T-helper 1 cell (primary cell): ENCODE data around the gene TRIM44.
"Not testable (repeated sequence)": the region's sequence is repeated elsewhere in the genome, so short reads cannot be mapped to it uniquely, and the experiment has no call there.

Experiments used
- DNase-seq, 5 donors: peaks; one replicate each; pipeline ENCODE4 v3.0.0-alpha.2; 2012 to 2020

The TRIM44 gene

DNA sequence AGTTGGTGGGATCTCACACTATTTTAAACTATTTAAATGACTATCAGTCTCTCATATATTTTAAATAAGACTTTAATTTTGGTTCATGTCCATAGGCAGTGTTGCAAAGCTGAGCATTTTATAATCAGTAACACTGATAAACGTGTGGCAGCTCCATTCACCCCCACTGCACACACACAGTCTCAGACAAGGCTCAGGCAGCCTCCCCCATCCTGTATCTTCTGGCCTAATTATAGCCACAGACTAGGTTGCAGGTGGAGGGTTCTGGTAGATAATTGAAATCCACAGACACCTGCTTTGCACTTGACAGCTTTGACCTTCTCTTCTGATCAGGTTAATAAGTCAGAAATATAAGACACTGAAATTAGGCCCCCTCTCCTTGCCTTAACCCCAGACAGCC lies 162.8 kb downstream of the TRIM44 start:
- no peak for DNase-seq

DNA sequence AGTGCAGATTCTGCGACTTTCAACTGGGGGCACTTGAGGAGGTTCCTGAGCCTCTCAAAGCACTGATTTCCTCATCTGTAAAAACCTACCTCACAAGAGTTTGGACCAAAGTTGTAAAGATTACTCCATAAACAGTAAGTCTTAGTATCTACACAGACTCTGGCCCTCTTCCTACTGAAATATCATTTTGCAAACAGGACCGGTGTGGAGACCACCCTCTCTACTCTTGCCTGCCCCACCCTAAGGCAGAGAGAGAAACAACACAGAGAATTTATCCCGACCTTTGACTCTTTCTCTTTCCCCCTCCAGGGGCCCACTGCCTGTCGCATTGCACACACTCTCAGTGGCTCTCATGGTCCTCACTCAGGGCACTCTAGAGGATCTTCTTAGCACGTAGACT lies 163.4 kb downstream of the TRIM44 start:
- DNase-seq: no peak

DNA sequence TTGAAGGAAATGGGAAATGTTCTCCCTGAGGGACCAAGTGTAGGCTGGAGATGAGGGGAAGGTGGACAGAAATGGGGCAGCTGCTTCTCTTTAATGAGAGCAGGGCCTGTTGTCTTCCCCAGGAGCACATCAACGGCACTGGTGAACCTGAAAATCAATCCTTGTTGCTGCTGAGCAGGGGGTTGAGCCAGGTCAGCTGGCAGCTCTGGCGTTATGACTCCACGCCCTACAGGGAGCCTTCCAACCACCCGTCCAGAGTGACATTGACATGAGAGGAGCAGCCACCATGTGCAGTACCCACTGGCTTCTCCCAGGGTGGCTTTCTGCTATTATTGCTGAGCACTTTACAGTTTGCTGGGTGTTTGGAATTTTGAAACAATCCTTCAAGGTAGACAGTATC lies 164.4 kb downstream of the TRIM44 start:
- DNase-seq: no peak

DNA sequence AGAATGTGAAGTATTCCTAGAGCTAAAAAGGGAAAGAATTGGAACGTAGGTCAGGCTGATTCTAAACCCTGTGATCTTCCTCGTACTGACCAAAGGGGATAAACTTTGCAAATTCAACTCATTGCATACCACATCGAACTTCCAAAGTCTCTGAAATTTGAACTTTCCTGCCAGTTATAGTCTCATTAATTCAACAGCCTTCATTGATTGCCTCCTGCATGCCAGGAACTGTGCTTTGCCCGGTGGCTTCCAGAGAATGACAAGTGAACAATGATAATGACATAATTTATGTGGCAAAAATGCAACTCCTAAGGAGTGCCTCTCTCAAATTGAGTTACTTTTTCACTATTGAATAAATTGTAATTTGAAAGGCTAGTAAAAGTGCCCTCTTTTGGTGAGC lies 173.6 kb downstream of the TRIM44 start:
- no peak for DNase-seq

DNA sequence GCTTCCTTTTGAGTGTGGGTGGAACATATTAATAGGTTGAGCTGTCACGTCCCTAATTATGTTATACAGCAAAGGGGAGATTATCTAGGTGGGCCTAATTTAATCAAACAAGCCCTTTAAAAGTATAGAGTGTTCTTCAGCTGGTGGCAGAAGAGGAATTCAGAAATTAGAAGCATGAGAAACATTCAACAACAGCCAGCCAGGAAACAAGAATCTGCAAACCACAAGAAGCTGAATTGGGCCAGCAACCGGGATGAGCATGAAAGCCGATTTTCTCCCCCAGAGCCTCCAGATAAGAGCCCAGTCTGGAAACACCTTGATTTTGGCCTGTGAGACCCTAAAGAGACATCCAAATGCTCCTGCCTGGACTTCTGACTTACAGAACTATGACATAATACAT lies 175.5 kb downstream of the TRIM44 start:
- DNase-seq: no peak

DNA sequence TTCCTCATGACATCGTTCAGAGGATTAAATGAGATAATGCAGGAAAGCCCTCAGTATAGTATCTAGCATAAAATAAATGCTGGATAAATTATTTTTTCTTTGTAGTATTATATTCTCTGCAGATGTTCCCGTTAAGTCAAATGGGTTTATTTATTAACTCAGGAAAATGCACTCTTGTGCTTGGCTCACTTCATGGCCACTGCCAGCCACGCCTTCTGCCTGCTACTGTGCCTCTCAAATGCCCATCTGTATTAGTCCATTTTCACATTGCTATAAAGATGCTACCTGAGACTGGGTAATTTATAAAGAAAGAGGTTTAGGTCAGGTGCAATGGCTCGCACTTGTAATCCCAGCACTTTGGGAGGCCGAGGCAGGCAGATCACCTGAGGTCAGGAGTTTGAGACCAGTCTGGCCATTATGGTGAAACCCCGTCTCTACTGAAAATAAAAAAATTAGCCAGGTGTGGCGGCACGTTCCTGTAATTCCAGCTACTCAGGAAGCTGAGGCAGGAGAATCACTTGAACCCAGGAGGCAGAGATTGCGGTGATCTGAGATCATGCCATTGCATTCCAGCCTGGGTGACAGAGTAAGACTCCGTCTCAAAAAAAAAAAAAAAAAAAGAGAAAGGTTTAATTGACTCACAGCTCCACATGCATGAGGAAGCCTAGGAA lies 176.3 kb downstream of the TRIM44 start:
- not testable (repeated sequence) for DNase-seq

DNA sequence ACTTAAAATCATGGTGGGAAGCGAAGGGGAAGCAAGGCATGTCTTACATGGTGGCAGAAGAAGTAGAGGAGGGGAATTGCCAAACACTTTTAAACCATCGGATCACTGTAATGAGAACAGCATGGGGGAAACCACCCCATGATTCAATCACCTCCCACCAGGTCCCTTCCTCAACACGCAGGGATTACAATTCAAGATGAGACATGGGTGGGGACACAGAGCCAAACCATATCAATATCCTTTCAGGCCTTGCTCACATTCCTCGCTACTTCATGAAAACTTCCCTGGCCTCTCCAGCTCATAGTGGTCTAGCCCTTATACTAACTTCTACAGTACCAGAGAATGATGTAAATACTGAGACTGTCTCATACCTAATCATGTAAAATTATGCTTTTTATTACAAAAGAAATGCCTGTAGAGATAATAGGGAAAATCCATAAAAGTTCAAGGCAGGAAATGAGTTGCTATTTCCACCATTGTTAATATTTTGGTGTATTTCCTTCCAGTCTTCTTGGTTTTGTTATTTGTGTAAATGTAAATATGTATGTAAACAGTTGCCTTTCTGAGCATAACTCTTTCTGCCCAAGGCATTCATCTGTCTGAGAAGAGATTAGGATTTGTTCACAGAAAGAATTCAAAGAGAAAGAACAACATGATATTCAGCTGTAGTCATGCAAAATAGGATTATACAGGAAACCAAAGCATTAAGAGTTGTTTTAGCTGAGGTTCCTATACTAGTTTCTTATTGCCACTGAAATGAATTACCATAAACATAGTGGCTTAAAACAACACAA lies 177.0 kb downstream of the TRIM44 start:
- no peak for DNase-seq

DNA sequence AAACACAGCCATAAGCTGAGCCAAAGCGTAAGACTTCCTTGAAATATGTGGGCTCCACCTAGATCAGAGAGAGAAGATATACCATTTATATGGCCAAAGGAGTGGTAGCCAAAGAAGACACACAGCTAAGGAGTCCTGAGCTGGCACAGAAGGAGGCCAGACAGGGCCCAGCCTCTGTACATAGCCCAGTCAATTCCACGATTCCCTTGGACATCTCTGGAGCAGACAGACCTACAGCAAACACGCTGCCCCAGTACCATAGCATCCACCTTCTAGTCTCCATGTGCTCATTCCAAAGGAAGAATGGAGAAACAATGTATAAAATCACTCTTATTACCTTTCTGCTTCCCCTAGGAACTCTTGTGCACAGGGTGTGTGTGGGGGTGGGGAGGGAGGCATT lies 179.2 kb downstream of the TRIM44 start:
- no peak for DNase-seq

DNA sequence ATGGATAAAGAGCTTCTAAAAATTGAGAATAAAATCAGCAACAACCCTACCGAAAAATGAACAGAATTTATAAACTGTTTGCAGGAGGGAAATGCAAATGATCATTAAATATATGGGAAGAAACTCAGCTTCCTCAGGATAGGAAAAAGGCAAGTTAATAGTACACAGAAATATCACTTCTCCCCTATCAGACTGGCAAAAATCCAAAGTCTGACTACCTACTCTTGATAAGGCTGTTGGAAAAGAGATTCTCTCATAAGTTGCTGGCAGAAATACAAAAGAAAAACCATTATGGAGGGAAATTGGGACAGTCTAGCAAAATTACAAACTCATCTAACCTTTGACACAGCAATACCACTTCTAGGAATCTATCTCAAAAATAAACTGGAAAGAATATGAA lies 180.4 kb downstream of the TRIM44 start:
- DNase-seq: no peak

DNA sequence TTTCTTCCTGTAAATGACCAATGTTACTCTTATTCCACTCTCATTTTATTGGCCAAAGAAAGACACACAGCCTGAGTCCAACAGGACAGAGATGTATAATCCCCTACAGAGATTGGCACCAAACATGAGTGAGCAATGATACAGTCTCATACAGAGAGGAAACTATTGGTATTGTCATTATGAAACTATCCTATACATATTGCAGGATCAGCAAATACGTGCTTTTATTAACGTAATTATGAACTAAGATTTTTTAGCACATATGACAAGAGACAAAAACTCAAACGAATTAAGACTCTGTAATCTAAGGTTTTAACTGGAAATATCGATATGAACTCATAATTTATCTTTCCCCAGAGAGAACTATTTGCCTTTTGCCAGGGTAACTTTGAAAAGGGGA lies 182.0 kb downstream of the TRIM44 start:
- DNase-seq: no peak

DNA sequence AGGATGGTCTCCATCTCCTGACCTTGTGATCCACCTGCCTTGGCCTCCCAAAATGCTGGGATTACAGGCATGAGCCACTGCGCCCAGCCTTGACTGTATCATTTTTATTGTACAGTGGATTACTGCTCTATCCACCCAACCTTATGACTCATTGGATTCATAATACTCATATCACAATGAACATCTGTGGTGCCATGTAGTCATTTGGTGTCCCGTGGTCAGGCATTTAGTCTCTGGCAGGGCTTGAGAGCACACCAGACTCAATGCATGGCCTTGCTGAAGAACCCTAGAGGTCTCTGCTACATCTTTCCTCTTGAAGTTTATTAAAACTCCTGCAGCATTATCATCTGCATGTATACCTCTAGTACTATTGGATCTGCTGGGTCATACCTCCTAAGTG lies 183.3 kb downstream of the TRIM44 start:
- DNase-seq: no peak

DNA sequence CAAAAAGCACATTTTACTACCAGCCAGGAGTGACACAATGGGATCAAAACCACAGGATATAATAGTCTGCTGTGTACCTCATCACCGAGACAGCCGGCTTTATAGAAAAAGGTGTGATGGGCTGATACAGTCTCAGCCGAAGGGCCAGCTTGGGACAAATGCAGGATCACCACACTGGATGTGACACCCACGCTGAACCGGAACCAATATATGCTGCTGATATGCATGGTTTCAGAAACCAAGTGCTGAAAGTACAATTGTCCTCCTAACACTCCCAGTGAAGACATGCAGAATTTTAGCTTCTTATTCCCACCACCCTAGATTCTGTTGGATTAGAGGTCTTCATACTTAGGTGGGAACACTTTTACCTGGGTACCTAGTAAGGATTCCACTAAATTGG lies 184.3 kb downstream of the TRIM44 start:
- DNase-seq: no peak

DNA sequence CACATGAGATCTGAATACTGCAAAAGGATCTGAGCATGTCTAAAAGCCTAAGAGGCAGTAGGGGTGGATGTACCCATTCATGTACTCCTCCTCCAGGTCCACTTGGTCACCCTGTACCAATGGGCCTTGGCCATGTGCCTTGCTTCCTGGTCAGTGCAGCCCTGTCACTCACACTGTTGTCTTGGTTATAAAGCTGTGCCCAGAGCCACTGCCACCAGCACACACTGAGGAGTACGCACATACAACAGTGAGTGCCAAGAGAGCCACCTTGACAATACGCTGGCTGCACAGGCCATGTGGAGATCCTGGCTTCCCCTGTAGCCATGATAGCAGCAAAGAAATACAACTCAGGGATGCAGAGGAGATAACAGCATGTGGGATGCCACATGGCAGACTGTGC lies 184.9 kb downstream of the TRIM44 start:
- no peak for DNase-seq

DNA sequence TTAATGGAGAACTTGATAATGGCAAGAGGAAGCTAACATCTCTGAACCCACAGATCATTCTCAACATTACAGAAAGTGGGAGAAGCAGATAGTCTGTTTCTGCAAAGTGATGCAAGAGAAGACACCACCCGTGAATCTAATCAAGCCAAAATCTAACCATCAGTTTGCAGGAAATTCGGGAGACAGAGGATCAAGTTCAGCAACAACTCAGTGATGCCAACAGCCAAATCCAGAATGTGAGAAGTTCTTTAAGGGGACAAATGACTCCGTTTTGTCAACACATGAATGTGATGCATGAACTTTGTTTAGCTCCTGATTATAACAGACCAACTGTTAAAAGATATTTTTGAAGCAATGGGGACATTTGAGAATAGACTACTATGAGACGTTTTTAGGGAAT lies 186.0 kb downstream of the TRIM44 start:
- no peak for DNase-seq

DNA sequence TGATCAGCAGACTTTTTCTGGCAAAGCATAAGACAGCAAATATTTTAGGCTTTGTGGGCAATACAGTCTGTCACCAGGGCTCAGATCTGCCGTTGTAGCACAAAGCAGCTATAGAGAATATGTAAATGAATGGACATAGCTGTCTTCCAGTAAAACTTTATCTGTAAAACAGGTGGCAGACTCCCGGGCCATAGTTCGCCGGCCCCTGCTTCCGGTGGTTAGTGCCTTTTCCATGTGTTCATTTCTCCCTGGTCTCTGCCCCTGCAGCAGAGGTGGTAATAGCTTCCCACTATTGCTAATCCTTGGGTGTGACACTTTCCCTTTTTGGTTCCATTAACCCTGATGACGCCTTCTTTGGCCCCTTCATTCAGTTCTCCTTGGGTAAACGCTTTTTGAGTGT lies 187.6 kb downstream of the TRIM44 start:
- DNase-seq: no peak

DNA sequence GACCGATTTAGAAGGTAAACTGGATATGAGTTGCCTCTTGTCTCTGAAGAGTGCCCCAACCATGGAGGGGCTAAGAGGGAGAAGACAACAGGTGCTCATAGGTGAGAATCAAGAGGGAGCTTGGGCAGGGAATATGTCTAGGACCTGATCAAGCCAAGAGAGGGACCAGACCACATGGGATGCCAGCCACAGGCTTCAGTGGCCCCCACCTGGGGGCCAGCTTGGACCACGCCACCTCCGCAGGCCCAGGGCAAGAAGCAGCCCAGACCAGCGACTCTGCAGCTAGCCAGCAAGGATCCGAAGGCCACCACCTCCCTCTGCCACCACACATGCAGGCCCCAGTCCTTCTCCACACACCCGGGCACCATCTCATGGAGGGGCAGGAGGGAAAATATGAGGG lies 188.8 kb downstream of the TRIM44 start:
- DNase-seq: no peak

DNA sequence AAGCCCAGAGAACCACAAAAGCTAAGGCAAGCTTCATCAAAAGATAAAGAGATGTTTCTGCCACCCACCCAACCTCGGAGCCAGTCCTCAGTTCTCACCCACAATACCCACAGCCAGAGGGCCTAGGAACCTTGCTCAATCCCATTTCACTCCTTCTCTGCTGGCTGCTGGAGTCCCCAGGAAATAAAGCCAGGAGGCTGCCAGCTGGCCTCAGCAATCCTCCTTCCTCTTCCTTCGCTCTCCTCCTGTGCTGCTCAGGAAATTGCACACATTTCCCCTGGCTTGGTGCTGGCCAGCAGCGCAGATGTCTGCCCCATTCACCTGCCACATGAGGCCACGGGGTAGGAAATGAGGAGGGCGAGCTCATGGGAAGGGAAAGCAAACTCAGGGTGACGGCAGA lies 189.5 kb downstream of the TRIM44 start:
- no peak for DNase-seq

DNA sequence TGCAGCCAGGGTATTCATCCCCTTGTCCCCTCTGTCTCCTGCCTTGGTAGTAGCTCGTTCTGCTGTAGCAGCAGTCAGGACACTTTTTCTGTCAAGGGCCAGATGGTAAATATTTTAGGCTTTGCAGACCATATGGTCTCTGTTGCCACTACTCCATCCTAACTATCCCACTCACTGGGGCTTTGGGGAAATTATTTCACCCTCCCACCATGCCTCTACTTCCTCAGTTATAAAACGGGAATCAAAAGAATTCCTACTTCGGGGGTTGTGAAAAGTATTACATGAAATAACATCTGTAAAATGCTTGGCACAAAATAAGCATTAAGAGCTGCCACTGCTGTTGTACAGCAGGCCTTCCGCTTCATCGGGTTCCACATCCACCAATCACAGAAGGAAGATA lies 191.4 kb downstream of the TRIM44 start:
- DNase-seq: no peak

DNA sequence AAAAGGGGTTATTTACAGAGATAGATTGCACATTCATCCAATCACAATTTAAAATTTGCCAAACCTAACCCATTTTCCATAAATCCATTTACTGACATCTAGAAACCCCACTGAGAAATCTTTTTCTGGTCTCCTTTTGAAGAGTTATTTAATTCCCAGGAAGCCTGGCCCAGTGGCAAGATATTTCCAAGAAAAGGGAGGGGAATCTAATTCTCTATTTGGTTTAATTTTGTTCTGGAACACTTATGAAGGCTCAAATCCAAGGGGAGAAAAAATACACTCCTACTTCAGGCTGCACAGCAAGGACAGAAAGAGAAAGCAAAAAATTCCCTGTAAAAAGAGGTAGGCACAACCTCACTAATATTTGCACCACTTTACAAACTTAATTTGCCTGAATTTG lies 193.1 kb downstream of the TRIM44 start:
- no peak for DNase-seq

DNA sequence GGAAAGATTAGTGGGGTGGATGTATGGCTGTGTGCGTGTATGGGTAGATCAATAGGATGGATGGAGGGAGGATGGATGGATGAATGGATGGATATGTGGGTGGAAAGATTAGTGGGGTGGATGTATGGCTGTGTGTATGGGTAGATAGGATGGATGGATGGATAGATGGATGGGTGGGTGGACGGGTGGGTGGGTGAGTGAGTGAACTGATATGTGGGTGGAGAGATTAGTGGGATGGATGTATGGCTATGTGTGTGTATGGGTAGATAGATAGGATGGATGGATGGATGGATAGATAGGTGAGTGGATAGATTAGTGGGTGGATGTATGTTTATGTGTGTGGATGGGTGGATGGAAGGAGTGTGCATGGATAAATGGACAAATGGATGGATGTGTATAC lies 193.7 kb downstream of the TRIM44 start:
- DNase-seq: no peak

DNA sequence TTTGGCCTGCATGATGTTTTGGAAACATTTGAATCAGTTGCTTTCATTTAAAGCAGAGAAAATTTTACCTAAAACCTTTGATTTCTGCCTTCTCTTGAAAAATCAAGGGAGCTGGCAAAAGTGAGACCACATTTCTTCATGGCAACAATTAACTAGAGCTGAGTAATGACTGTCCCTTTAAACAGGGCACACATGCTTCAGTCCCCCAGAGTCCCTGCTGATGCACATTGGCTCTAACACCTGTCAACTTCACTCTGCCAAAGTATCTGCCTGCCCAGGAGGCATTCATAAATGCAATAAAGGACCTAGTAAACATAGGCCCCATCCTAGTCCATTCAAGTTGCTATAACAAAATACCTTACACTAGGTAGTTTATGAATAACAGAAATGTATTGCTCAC lies 194.2 kb downstream of the TRIM44 start:
- no peak for DNase-seq

DNA sequence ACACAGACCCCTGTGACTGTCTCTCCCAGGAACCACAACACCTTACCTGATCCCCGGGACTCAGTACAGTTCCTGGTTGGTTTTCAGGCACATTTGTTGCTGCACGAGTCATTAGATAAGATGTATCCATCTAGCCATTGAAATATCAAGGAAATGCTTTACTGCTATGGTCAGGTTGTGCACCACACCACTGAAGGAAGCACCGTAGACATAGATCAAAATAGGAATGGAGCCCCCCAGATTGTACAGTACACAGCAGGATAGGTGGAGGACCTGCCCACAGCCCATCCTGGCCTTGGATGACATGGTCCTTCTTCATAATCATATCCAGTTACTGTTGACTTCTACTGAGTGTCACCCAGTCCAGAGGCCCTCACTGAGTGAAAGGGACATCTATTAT lies 195.3 kb downstream of the TRIM44 start:
- no peak for DNase-seq

DNA sequence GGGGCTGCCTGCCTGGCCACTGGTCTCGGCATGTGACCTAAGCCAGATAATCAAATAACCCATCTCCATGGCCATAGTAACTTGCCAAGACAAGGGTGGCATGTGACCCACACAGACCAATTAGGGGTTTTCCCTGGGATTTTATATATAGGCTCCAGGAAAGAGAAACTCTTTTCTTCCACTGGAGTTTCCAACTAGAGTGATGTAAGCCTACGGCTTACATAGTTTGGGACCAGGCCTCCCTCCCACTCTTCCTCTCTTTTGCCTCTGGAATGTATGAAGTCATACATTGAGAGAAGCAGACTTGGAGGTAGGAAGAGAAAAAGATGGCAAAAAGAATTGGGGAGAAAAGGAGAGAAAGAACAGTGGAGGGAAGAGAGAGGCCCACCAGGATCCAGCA lies 196.7 kb downstream of the TRIM44 start:
- DNase-seq: no peak

DNA sequence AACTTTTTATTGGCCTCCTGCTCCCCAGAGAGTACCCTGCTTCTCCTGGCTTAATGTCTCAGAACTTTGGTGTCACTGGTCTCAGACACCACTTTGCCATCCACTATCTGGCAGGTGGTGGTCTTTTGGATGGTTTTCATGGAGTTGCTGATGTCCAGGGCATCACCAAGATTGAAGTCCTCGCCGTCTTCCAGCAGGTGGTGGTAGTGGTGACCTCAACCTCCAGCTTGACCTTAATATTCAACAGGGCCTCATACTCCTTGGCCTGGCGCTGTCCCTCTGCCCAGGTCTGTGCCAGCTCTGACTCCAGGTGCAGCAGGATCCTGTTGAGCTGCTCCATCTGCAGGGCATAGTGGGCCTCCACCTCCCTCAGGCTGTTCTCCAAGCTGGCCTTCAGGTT lies 197.6 kb downstream of the TRIM44 start:
- not testable (repeated sequence) for DNase-seq

DNA sequence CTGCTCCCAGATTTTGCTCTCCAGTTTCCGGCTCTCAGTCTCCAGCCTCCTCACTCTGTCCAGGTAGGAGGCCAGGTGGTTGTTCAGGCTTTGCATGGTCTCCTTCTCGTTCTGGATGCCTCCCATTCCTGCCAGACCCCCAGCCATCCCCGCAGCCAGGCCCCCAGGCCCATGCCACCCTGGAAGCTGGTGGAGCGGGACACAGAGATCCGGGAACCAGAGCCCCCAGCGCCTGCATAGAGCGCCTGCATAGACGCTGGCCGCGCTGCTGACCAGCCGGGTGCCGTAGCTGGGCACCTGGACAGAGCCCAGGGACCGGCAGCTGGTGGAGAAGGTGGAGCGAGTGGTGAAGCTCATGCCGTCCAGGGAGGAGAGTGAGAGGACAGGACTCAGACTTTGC lies 198.6 kb downstream of the TRIM44 start:
- no peak for DNase-seq
